Esophagus squamous epithelium (tissue), 5 donors: ENCODE results near the gene ADCK1. TPM values are rescaled to one million over a fixed set of nuclear protein-coding genes. Genes with fewer than 3 reads are reported as not detected.

Experiments used
- DNase-seq: peaks from one replicate; lab custom pipeline; 2025; lab: John Stamatoyannopoulos, UW
- H3K27ac ChIP-seq, 4 donors: fragments of 200-600 bp; sonication (generic); one replicate each; pipeline ENCODE4 v1.5.1; 2016 to 2019; ENCODE audit warnings: mild to moderate bottlenecking in 1 of 4
- H3K27me3 ChIP-seq, 4 donors: fragments of 200-600 bp; sonication (generic); 1 replicate in 3 of 4; 2 replicates in 1 of 4; pipeline versions ENCODE4 v1.5.1 to v1.6.0; 2017 to 2021; ENCODE audit warnings: antibody characterized with exemption in 1 of 4
- H3K36me3 ChIP-seq, 3 donors: fragments of 200-600 bp; sonication (generic); one replicate each; pipeline ENCODE4 v1.5.1; 2016 to 2019
- H3K4me1 ChIP-seq, 3 donors: fragments of 200-600 bp; sonication (generic); one replicate each; pipeline ENCODE4 v1.5.1; 2017 to 2019
- H3K4me3 ChIP-seq, 4 donors: fragments of 200-600 bp; sonication (generic); 1 replicate in 3 of 4; 2 replicates in 1 of 4; pipeline ENCODE4 v1.5.1; 2016 to 2019; ENCODE audit warnings: mild to moderate bottlenecking in 2 of 4, moderate library complexity in 1 of 4
- H3K9me3 ChIP-seq, 3 donors: fragments of 200-600 bp; sonication (generic); one replicate each; pipeline ENCODE4 v1.5.1; 2016 to 2019
- CTCF ChIP-seq, 6 experiments: fragments of 450-650 bp in 4 of 6; fragments of 200-600 bp in 2 of 6; sonication (generic) in 2 of 6; IDR thresholded peaks; one replicate each; pipeline ENCODE4 v1.5.1; 2016 to 2019; ENCODE audit warnings: antibody characterized with exemption in 6 of 6, mild to moderate bottlenecking in 4 of 6, moderate library complexity in 4 of 6
- POLR2A ChIP-seq, 4 donors: fragments of 450-650 bp; IDR thresholded peaks; one replicate each; pipeline ENCODE4 v1.6.1; 2017; ENCODE audit warnings: antibody characterized with exemption in 4 of 4, mild to moderate bottlenecking in 4 of 4, moderate library complexity in 3 of 4
- WGBS, 2 donors: methylation state at CpG; one replicate each; pipeline ENCODE4 v1.1.5; 2018; 5-methylcytosine and 5-hydroxymethylcytosine counted together
- intact Hi-C: fragments of 100-400 bp; cut with DNase I; formaldehyde crosslinking; loops from one replicate; pipeline ENCODE4 v1.15.0; 2022
- total RNA-seq, 4 donors: library from RNA; depleted of rRNA; stranded (reverse); fragments of >200 nt; gene quantifications; one replicate each; pipeline ENCODE4 v1.1.0, GENCODE V29; 2016
- donor health status: DM: yes; HTN: yes; CAD: no.

ADCK1 gene
- total RNA-seq, 4 donors from 2014 or later, result 3.6 to 5.4 (median 4.4) TPM

GRCh38 chr14:77926942-77927341 lies 127.0 kb downstream of the ADCK1 start:
- Histone ChIP-seq H3K4me1 (no peaks in the 10 kb centered on the region), H3K36me3 (peaks cover 0 to 53% (median 0%) of the 10 kb centered on the region in 3 donors), H3K27ac (no peak overlapping the region), H3K9me3 (no peaks in the 10 kb centered on the region), H3K27me3 (no peaks in the 10 kb centered on the region), H3K4me3 (no peak overlapping the region)
- DNase-seq, result no peak
- intact Hi-C loops, result no loop called here
- TF ChIP-seq POLR2A (IDR thresholded peaks at IDR 0.05) (no peak), CTCF (IDR thresholded peaks at IDR 0.05) (no peak)
- WGBS, 2 donors, result 90 to 93% methylated on average over 6 to 8 of the region's 9 CpGs

- Histone ChIP-seq H3K36me3 (peaks cover 0 to 71% (median 0%) of the 10 kb centered on the region in 3 donors), H3K9me3 (peaks cover 0 to 15% (median 4%) of the 10 kb centered on the region in 3 donors), H3K4me1 (no peaks in the 10 kb centered on the region), H3K27me3 (no peaks in the 10 kb centered on the region), H3K27ac (no peak overlapping the region), H3K4me3 (no peak overlapping the region)
- no peak for DNase-seq
- TF ChIP-seq POLR2A (IDR thresholded peaks at IDR 0.05) (no peak), CTCF (IDR thresholded peaks at IDR 0.05) (no peak)
- 94 to 95% methylated on average over 13 to 14 of the region's 14 CpGs for WGBS, 2 donors
- intact Hi-C loops, result no loop called here
These were observed 131.5 kb downstream of the ADCK1 start for GRCh38 chr14:77931441-77931840.

GRCh38 chr14:77936138-77936639 lies 136.3 kb downstream of the ADCK1 start:
- H3K36me3 ChIP-seq, result peaks cover 0 to 52% (median 0%) of the 10 kb centered on the region in 3 donors
- H3K9me3 ChIP-seq, result peaks cover 0 to 20% (median 10%) of the 10 kb centered on the region in 3 donors
- H3K4me1 ChIP-seq, result no peaks in the 10 kb centered on the region

DNA sequence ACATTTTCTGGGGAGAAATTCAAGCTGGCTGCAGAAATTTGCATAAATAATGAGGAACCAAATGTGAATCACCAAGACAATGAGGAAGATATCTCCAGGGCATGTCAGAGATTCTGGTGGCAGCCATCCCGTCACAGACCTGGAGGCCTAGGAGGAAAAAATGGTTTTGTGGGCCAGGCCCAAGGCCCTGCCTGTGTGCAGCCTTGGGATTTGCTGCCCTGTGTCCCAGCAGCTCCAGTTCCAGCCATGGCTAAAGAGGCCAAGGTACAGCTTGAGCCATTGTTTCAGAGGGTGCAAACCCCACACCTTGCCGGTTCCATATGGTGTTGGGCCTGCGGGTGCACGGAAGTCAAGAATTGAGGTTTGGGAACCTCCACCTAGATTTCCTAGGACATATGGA lies 147.5 kb downstream of the ADCK1 start:
- WGBS, 2 donors, result 69% methylated on average over 4 of the region's 4 CpGs; no CpG with 5 or more reads in 1 of the 2 donors
- intact Hi-C loops, result no loop called here

More at GRCh38 chr14:77936138-77936639, 136.3 kb downstream of the ADCK1 start:
- Histone ChIP-seq H3K27ac (no peak overlapping the region), H3K4me3 (no peak overlapping the region), H3K27me3 (no peaks in the 10 kb centered on the region)
- no peak for DNase-seq
- 95 to 97% methylated on average over 3 to 4 of the region's 4 CpGs for WGBS, 2 donors
- no peak for TF ChIP-seq POLR2A (IDR thresholded peaks at IDR 0.05)
- TF ChIP-seq CTCF (IDR thresholded peaks at IDR 0.05), result no peak
- intact Hi-C loops, result no loop called here

More for the DNA sequence above, 147.5 kb downstream of the ADCK1 start:
- Histone ChIP-seq H3K36me3 (no peaks in the 10 kb centered on the region), H3K4me3 (no peak overlapping the region), H3K9me3 (peaks cover 0 to 10% (median 8%) of the 10 kb centered on the region in 3 donors), H3K27ac (no peak overlapping the region), H3K4me1 (no peaks in the 10 kb centered on the region), H3K27me3 (no peaks in the 10 kb centered on the region)
- DNase-seq, result no peak
- TF ChIP-seq POLR2A (IDR thresholded peaks at IDR 0.05), result no peak
- TF ChIP-seq CTCF (IDR thresholded peaks at IDR 0.05), result no peak
